HG02571 (cell line): ENCODE results near the gene OR52I2.
A peak's percentile ranks its signal among the peaks of the same experiment; 100 is the strongest.

Source experiments
- ATAC-seq: cut with Tn5 transposase; IDR thresholded peaks from one replicate; pipeline ENCODE4 v1.9.1; 2021; ENCODE audit warnings: mild to moderate bottlenecking, moderate library complexity; ENCODE audit not compliant: unreplicated experiment

OR52I2 gene

GRCh38 chr11:4581443-4581842 is at the start of gene OR52I2:
OR52I2 (plus strand) TSS chr11:4581743.
- no peak for ATAC-seq

GRCh38 chr11:4539603-4540219 is 41.8 kb upstream of the OR52I2 start:
- ATAC-seq = peak; percentile 54

GRCh38 chr11:4541071-4541470 is 40.5 kb upstream of the OR52I2 start:
- ATAC-seq = no peak

GRCh38 chr11:4543561-4543960 is 38.0 kb upstream of the OR52I2 start:
- no peak for ATAC-seq

- ATAC-seq = no peak
Observed at GRCh38 chr11:4544891-4545290, 36.7 kb upstream of the OR52I2 start, which contains the start of gene OR52M1. OR52M1 (plus strand) TSS chr11:4545191; CDS start chr11:4545191, 0 bp downstream.

GRCh38 chr11:4546878-4547277 is 34.7 kb upstream of the OR52I2 start:
- ATAC-seq = no peak

GRCh38 chr11:4547416-4547815 is 34.1 kb upstream of the OR52I2 start:
- ATAC-seq = no peak

GRCh38 chr11:4551346-4551979 is 30.1 kb upstream of the OR52I2 start:
- ATAC-seq = no peak

GRCh38 chr11:4559527-4560440 is 21.8 kb upstream of the OR52I2 start:
- ATAC-seq = no peak

- no peak for ATAC-seq
Observed at GRCh38 chr11:4560467-4560866, 21.1 kb upstream of the OR52I2 start.

GRCh38 chr11:4565371-4565770 is 16.2 kb upstream of the OR52I2 start:
- ATAC-seq = no peak

GRCh38 chr11:4569075-4569474 is 12.5 kb upstream of the OR52I2 start:
- no peak for ATAC-seq

- ATAC-seq = no peak
Observed at GRCh38 chr11:4576880-4577279, 4.7 kb upstream of the OR52I2 start.

- no peak for ATAC-seq
Observed at GRCh38 chr11:4577761-4578160, 3.8 kb upstream of the OR52I2 start.

GRCh38 chr11:4578624-4579023 is 2.9 kb upstream of the OR52I2 start:
- no peak for ATAC-seq

- ATAC-seq = no peak
Observed at GRCh38 chr11:4580124-4580523, 1.4 kb upstream of the OR52I2 start.

GRCh38 chr11:4589017-4589416 is 7.5 kb downstream of the OR52I2 start:
- ATAC-seq = no peak

- ATAC-seq = no peak
Observed at GRCh38 chr11:4593739-4594138, 12.2 kb downstream of the OR52I2 start, which contains the start of gene OR52I1. OR52I1 (plus strand) TSS chr11:4594039; CDS start chr11:4594039, 0 bp downstream.

GRCh38 chr11:4605057-4605456 is 23.5 kb downstream of the OR52I2 start:
- no peak for ATAC-seq

- no peak for ATAC-seq
Observed at GRCh38 chr11:4606231-4607015, 24.9 kb downstream of the OR52I2 start.

GRCh38 chr11:4607096-4607495 is 25.6 kb downstream of the OR52I2 start:
- ATAC-seq = no peak
